ENCODE data around the gene CRTC1.

DNA sequence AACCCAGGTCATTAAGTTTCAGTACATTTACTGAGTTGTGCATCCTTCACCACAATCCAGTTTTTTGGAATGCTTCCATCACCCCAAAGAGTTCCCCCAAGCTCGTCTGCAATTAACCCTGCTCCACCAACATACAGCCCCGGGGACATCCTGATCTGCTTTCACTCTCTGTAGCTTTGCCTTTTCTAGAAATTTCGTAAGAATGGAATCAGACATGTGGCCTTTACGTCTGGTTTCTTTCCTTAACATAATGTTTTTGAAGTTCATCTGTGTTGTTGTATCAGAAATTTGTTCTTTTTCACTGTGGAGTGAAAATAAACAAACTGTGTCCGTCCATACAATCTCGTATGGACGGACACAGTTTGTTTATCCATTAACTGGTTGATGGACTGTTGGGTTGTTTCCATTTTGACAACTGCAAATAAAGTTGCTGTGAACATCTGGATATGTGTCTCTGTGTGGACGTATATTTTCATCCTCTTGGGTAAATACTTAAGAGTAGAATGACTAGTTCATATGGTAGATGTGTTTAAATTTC is 43.7 kb upstream of the CRTC1 start:
- TF ChIP-seq CTCF (IDR thresholded peaks at IDR 0.05; ENCODE audit: insufficient read depth, low read length, poor library complexity, severe bottlenecking), result no peak
- no peak for TF ChIP-seq EZH2phosphoT487 (conservative IDR thresholded peaks at IDR 0.05; ENCODE audit: low read length)

Measured in SU-DHL-6 (cell line).